ENCODE data around the gene NRROS.

Gene NRROS

GRCh38 chr3:196645897-196646665 is 6.6 kb downstream of the NRROS start:
- H3K4me3 ChIP-seq (ENCODE audit: insufficient read depth, low read depth, low read length), result no peak overlapping the region
- H3K36me3 ChIP-seq (ENCODE audit: control insufficient read depth, insufficient read depth, low read length), result no peaks in the 10 kb centered on the region
- H3K4me1 ChIP-seq (ENCODE audit: control insufficient read depth, insufficient read depth, low read length), result no peaks in the 10 kb centered on the region
- H3K27ac ChIP-seq (ENCODE audit: insufficient read depth, low read depth, low read length, poor library complexity, severe bottlenecking), result no peak overlapping the region
- H3K27me3 ChIP-seq (ENCODE audit: control insufficient read depth, insufficient read depth, low read length, poor library complexity, severe bottlenecking), result no peaks in the 10 kb centered on the region
- H3K9me3 ChIP-seq (ENCODE audit: control insufficient read depth, low read length), result no peaks in the 10 kb centered on the region
- 90 to 93% methylated on average over 21 of the region's 21 CpGs for WGBS, 2 experiments

- no peak overlapping the region for H3K27ac ChIP-seq (ENCODE audit: insufficient read depth, low read depth, low read length, poor library complexity, severe bottlenecking)
- no peaks in the 10 kb centered on the region for H3K27me3 ChIP-seq (ENCODE audit: control insufficient read depth, insufficient read depth, low read length, poor library complexity, severe bottlenecking)
- no peaks in the 10 kb centered on the region for H3K9me3 ChIP-seq (ENCODE audit: control insufficient read depth, low read length)
- H3K4me3 ChIP-seq (ENCODE audit: insufficient read depth, low read depth, low read length), result no peak overlapping the region
- 94 to 95% methylated on average over 17 of the region's 17 CpGs for WGBS, 2 experiments
- no peaks in the 10 kb centered on the region for H3K36me3 ChIP-seq (ENCODE audit: control insufficient read depth, insufficient read depth, low read length)
- H3K4me1 ChIP-seq (ENCODE audit: control insufficient read depth, insufficient read depth, low read length), result no peaks in the 10 kb centered on the region
These were observed 7.2 kb downstream of the NRROS start for GRCh38 chr3:196646666-196647216.

GRCh38 chr3:196650740-196651311 is 11.3 kb downstream of the NRROS start:
- WGBS, 2 experiments, result 94 to 96% methylated on average over 6 of the region's 6 CpGs
- Histone ChIP-seq H3K9me3 (ENCODE audit: control insufficient read depth, low read length) (no peaks in the 10 kb centered on the region), H3K27me3 (ENCODE audit: control insufficient read depth, insufficient read depth, low read length, poor library complexity, severe bottlenecking) (no peaks in the 10 kb centered on the region), H3K36me3 (ENCODE audit: control insufficient read depth, insufficient read depth, low read length) (no peaks in the 10 kb centered on the region), H3K4me3 (ENCODE audit: insufficient read depth, low read depth, low read length) (no peak overlapping the region), H3K4me1 (ENCODE audit: control insufficient read depth, insufficient read depth, low read length) (no peaks in the 10 kb centered on the region), H3K27ac (ENCODE audit: insufficient read depth, low read depth, low read length, poor library complexity, severe bottlenecking) (no peak overlapping the region)

- no peaks in the 10 kb centered on the region for H3K27me3 ChIP-seq (ENCODE audit: control insufficient read depth, insufficient read depth, low read length, poor library complexity, severe bottlenecking)
- H3K4me3 ChIP-seq (ENCODE audit: insufficient read depth, low read depth, low read length), result no peak overlapping the region
- no peaks in the 10 kb centered on the region for H3K4me1 ChIP-seq (ENCODE audit: control insufficient read depth, insufficient read depth, low read length)
- no peaks in the 10 kb centered on the region for H3K36me3 ChIP-seq (ENCODE audit: control insufficient read depth, insufficient read depth, low read length)
- H3K9me3 ChIP-seq (ENCODE audit: control insufficient read depth, low read length), result no peaks in the 10 kb centered on the region
- WGBS, 2 experiments, result 72 to 81% methylated on average over 3 of the region's 3 CpGs
- no peak overlapping the region for H3K27ac ChIP-seq (ENCODE audit: insufficient read depth, low read depth, low read length, poor library complexity, severe bottlenecking)
These were observed 12.3 kb downstream of the NRROS start for GRCh38 chr3:196651819-196652218.

GRCh38 chr3:196652961-196653795 is 13.7 kb downstream of the NRROS start:
- H3K4me1 ChIP-seq (ENCODE audit: control insufficient read depth, insufficient read depth, low read length), result no peaks in the 10 kb centered on the region
- H3K27ac ChIP-seq (ENCODE audit: insufficient read depth, low read depth, low read length, poor library complexity, severe bottlenecking), result no peak overlapping the region
- no peaks in the 10 kb centered on the region for H3K27me3 ChIP-seq (ENCODE audit: control insufficient read depth, insufficient read depth, low read length, poor library complexity, severe bottlenecking)
- H3K4me3 ChIP-seq (ENCODE audit: insufficient read depth, low read depth, low read length), result no peak overlapping the region
- H3K9me3 ChIP-seq (ENCODE audit: control insufficient read depth, low read length), result no peaks in the 10 kb centered on the region
- H3K36me3 ChIP-seq (ENCODE audit: control insufficient read depth, insufficient read depth, low read length), result no peaks in the 10 kb centered on the region
- 86% methylated on average over 15 of the region's 15 CpGs for WGBS, 2 experiments

- Histone ChIP-seq H3K4me1 (ENCODE audit: control insufficient read depth, insufficient read depth, low read length) (no peaks in the 10 kb centered on the region), H3K27ac (ENCODE audit: insufficient read depth, low read depth, low read length, poor library complexity, severe bottlenecking) (no peak overlapping the region), H3K27me3 (ENCODE audit: control insufficient read depth, insufficient read depth, low read length, poor library complexity, severe bottlenecking) (no peaks in the 10 kb centered on the region), H3K4me3 (ENCODE audit: insufficient read depth, low read depth, low read length) (no peak overlapping the region), H3K36me3 (ENCODE audit: control insufficient read depth, insufficient read depth, low read length) (no peaks in the 10 kb centered on the region), H3K9me3 (ENCODE audit: control insufficient read depth, low read length) (no peaks in the 10 kb centered on the region)
- WGBS, 2 experiments, result 89 to 92% methylated on average over 12 of the region's 12 CpGs
These were observed 14.7 kb downstream of the NRROS start for GRCh38 chr3:196654006-196654734.

- Histone ChIP-seq H3K27ac (ENCODE audit: insufficient read depth, low read depth, low read length, poor library complexity, severe bottlenecking) (no peak overlapping the region), H3K4me1 (ENCODE audit: control insufficient read depth, insufficient read depth, low read length) (no peaks in the 10 kb centered on the region), H3K9me3 (ENCODE audit: control insufficient read depth, low read length) (no peaks in the 10 kb centered on the region), H3K27me3 (ENCODE audit: control insufficient read depth, insufficient read depth, low read length, poor library complexity, severe bottlenecking) (no peaks in the 10 kb centered on the region), H3K36me3 (ENCODE audit: control insufficient read depth, insufficient read depth, low read length) (no peaks in the 10 kb centered on the region), H3K4me3 (ENCODE audit: insufficient read depth, low read depth, low read length) (no peak overlapping the region)
- WGBS, 2 experiments, result 91 to 94% methylated on average over 7 of the region's 7 CpGs
These were observed 15.2 kb downstream of the NRROS start for GRCh38 chr3:196654735-196655090.

GRCh38 chr3:196655496-196655895 is 16.0 kb downstream of the NRROS start:
- Histone ChIP-seq H3K4me1 (ENCODE audit: control insufficient read depth, insufficient read depth, low read length) (no peaks in the 10 kb centered on the region), H3K9me3 (ENCODE audit: control insufficient read depth, low read length) (no peaks in the 10 kb centered on the region), H3K4me3 (ENCODE audit: insufficient read depth, low read depth, low read length) (no peak overlapping the region), H3K27ac (ENCODE audit: insufficient read depth, low read depth, low read length, poor library complexity, severe bottlenecking) (no peak overlapping the region), H3K36me3 (ENCODE audit: control insufficient read depth, insufficient read depth, low read length) (no peaks in the 10 kb centered on the region), H3K27me3 (ENCODE audit: control insufficient read depth, insufficient read depth, low read length, poor library complexity, severe bottlenecking) (no peaks in the 10 kb centered on the region)
- WGBS, 2 experiments, result 94 to 97% methylated on average over 12 of the region's 12 CpGs

GRCh38 chr3:196656213-196656612 is 16.7 kb downstream of the NRROS start:
- Histone ChIP-seq H3K4me3 (ENCODE audit: insufficient read depth, low read depth, low read length) (no peak overlapping the region), H3K27me3 (ENCODE audit: control insufficient read depth, insufficient read depth, low read length, poor library complexity, severe bottlenecking) (no peaks in the 10 kb centered on the region), H3K9me3 (ENCODE audit: control insufficient read depth, low read length) (no peaks in the 10 kb centered on the region), H3K36me3 (ENCODE audit: control insufficient read depth, insufficient read depth, low read length) (no peaks in the 10 kb centered on the region), H3K27ac (ENCODE audit: insufficient read depth, low read depth, low read length, poor library complexity, severe bottlenecking) (no peak overlapping the region), H3K4me1 (ENCODE audit: control insufficient read depth, insufficient read depth, low read length) (no peaks in the 10 kb centered on the region)
- WGBS, 2 experiments, result 90 to 91% methylated on average over 4 to 5 of the region's 5 CpGs
